HEK293 (cell line): ENCODE measurements around the gene PHKA1.

Experiments used
- CTCF ChIA-PET: fragments of 350-600 bp; formaldehyde crosslinking; extraction: SDS; loops from one replicate; lab custom pipeline; 2021; ENCODE audit warnings: antibody characterized with exemption; lab: Yijun Ruan, JAX
- POLR2A ChIA-PET: fragments of 300-600 bp; formaldehyde crosslinking; extraction: SDS; loops from one replicate; lab custom pipeline; 2020; ENCODE audit warnings: antibody characterized with exemption, inconsistent platforms; lab: Yijun Ruan, JAX
- H3K27ac ChIP-seq: fragments of 200-500 bp; sonication (Bioruptor generic); 2 replicates; pipeline ENCODE4 v1.5.1; 2014; ENCODE audit warnings: low read depth, low read length, control low read depth, inconsistent platforms; ENCODE audit errors: extremely low read depth
- H3K36me3 ChIP-seq, 2 experiments: fragments of 200-500 bp in 1 of 2; sonication (Bioruptor generic) in 1 of 2; 1 replicate in 1 of 2; 2 replicates in 1 of 2; pipeline ENCODE4 v1.5.1; 2014 to 2017; ENCODE audit warnings: inconsistent platforms in 2 of 2, low read length in 2 of 2; ENCODE audit not compliant: control insufficient read depth in 2 of 2, insufficient read depth in 1 of 2
- H3K4me1 ChIP-seq: fragments of 200-500 bp; sonication (Bioruptor generic); 2 replicates; pipeline ENCODE4 v1.5.1; 2014; ENCODE audit warnings: mild to moderate bottlenecking, low read length, inconsistent platforms; ENCODE audit not compliant: control insufficient read depth, insufficient read depth
- H3K4me3 ChIP-seq: 2 replicates; pipeline ENCODE4 v1.5.1; 2011; ENCODE audit warnings: low read depth, mild to moderate bottlenecking, control low read depth, low read length, moderate library complexity
- H3K9me3 ChIP-seq: fragments of 200-500 bp; sonication (Bioruptor generic); 2 replicates; pipeline ENCODE4 v1.5.1; 2014; ENCODE audit warnings: low read depth, low read length, inconsistent platforms; ENCODE audit not compliant: control insufficient read depth, insufficient read depth
- KLF16 ChIP-seq: fragments of 450-650 bp; formaldehyde crosslinking; IDR thresholded peaks from 2 replicates; pipeline ENCODE4 v1.5.1; 2017; ENCODE audit warnings: missing biosample characterization, missing genetic modification characterization
- MYNN ChIP-seq: fragments of 450-650 bp; formaldehyde crosslinking; IDR thresholded peaks from 2 replicates; pipeline ENCODE4 v1.5.1; 2016; ENCODE audit warnings: missing biosample characterization, missing genetic modification characterization, borderline replicate concordance
- PBX3 ChIP-seq: sonication (generic); formaldehyde crosslinking; IDR thresholded peaks from 2 replicates; pipeline ENCODE4 v1.8.1; 2022; ENCODE audit warnings: mild to moderate bottlenecking, moderate library complexity, missing genetic modification reagents
- ZBTB49 ChIP-seq: fragments of 450-650 bp; formaldehyde crosslinking; IDR thresholded peaks from 2 replicates; pipeline ENCODE4 v1.5.1; 2016; ENCODE audit warnings: missing biosample characterization, missing genetic modification characterization, low read depth
- ZNF16 ChIP-seq: fragments of 450-650 bp; formaldehyde crosslinking; IDR thresholded peaks from 2 replicates; pipeline ENCODE4 v1.5.1; 2016; ENCODE audit warnings: low read depth, missing biosample characterization, missing genetic modification characterization
- ZNF169 ChIP-seq: fragments of 450-650 bp; formaldehyde crosslinking; IDR thresholded peaks from 2 replicates; pipeline ENCODE4 v1.5.1; 2016; ENCODE audit warnings: missing biosample characterization, missing genetic modification characterization
- ZNF239 ChIP-seq: fragments of 450-650 bp; formaldehyde crosslinking; IDR thresholded peaks from 2 replicates; pipeline ENCODE4 v1.5.1; 2016; ENCODE audit warnings: missing biosample characterization, missing genetic modification characterization
- ZNF24 ChIP-seq: fragments of 450-650 bp; formaldehyde crosslinking; IDR thresholded peaks from 2 replicates; pipeline ENCODE4 v1.5.1; 2016; ENCODE audit warnings: missing biosample characterization, missing genetic modification characterization
- ZNF248 ChIP-seq: fragments of 450-650 bp; formaldehyde crosslinking; IDR thresholded peaks from 2 replicates; pipeline ENCODE4 v1.5.1; 2017; ENCODE audit warnings: missing biosample characterization, missing genetic modification characterization
- ZNF280C ChIP-seq: fragments of 450-650 bp; formaldehyde crosslinking; IDR thresholded peaks from 2 replicates; pipeline ENCODE4 v1.5.1; 2016; ENCODE audit warnings: missing biosample characterization, missing genetic modification characterization
- ZNF324 ChIP-seq: fragments of 450-650 bp; formaldehyde crosslinking; IDR thresholded peaks from 2 replicates; pipeline ENCODE4 v1.5.1; 2016; ENCODE audit warnings: missing biosample characterization, missing genetic modification characterization
- ZNF350 ChIP-seq: fragments of 450-650 bp; formaldehyde crosslinking; IDR thresholded peaks from 2 replicates; pipeline ENCODE4 v1.5.0; 2017; ENCODE audit warnings: missing biosample characterization, mild to moderate bottlenecking, missing genetic modification characterization
- ZNF670 ChIP-seq: fragments of 450-650 bp; formaldehyde crosslinking; IDR thresholded peaks from 2 replicates; pipeline ENCODE4 v1.5.1; 2016; ENCODE audit warnings: missing biosample characterization, missing genetic modification characterization, low read depth
- ZNF704 ChIP-seq: fragments of 450-650 bp; formaldehyde crosslinking; IDR thresholded peaks from 2 replicates; pipeline ENCODE4 v1.5.1; 2016; ENCODE audit warnings: missing biosample characterization, missing genetic modification characterization
- ZSCAN16 ChIP-seq: fragments of 450-650 bp; formaldehyde crosslinking; IDR thresholded peaks from 2 replicates; pipeline ENCODE4 v1.5.1; 2016; ENCODE audit warnings: missing biosample characterization, missing genetic modification characterization
- TF ChIP-seq, protein P1 (sequence below): fragments of 450-650 bp; formaldehyde crosslinking; IDR thresholded peaks from 2 replicates; pipeline ENCODE4 v1.5.1; 2016; ENCODE audit warnings: missing biosample characterization, missing genetic modification characterization
- TF ChIP-seq, protein P2 (sequence below): fragments of 450-650 bp; formaldehyde crosslinking; IDR thresholded peaks from 2 replicates; pipeline ENCODE4 v1.5.1; 2017; ENCODE audit warnings: missing biosample characterization, mild to moderate bottlenecking, missing genetic modification characterization, moderate library complexity
- TF ChIP-seq, protein P3 (sequence below): fragments of 450-650 bp; formaldehyde crosslinking; IDR thresholded peaks from 2 replicates; pipeline ENCODE4 v1.5.1; 2016; ENCODE audit warnings: missing biosample characterization, missing genetic modification characterization
- TF ChIP-seq, protein P4 (sequence below): fragments of 450-650 bp; formaldehyde crosslinking; IDR thresholded peaks from 2 replicates; pipeline ENCODE4 v1.5.1; 2016; ENCODE audit warnings: missing biosample characterization, missing genetic modification characterization

The PHKA1 gene

DNA sequence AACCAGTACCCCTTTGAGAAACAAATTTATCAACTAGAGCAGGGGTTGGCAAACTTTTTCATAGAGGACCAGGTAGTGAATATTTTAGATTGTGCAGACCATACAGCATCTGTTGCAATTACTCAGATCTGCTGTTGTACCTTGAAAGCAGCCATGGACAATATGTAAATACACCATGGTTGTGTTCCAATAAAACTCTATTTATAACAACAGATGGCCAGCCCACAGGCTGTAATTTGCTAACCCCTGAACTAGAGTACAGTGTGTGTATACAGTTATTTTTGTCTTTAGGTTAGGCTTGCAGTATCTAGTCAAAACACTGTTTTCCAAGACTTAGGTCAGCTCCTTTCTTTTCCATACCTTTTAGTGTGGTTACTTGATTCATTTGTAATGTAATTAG is 54.4 kb downstream of the PHKA1 start (continued):
- TF ChIP-seq, protein P1, sequence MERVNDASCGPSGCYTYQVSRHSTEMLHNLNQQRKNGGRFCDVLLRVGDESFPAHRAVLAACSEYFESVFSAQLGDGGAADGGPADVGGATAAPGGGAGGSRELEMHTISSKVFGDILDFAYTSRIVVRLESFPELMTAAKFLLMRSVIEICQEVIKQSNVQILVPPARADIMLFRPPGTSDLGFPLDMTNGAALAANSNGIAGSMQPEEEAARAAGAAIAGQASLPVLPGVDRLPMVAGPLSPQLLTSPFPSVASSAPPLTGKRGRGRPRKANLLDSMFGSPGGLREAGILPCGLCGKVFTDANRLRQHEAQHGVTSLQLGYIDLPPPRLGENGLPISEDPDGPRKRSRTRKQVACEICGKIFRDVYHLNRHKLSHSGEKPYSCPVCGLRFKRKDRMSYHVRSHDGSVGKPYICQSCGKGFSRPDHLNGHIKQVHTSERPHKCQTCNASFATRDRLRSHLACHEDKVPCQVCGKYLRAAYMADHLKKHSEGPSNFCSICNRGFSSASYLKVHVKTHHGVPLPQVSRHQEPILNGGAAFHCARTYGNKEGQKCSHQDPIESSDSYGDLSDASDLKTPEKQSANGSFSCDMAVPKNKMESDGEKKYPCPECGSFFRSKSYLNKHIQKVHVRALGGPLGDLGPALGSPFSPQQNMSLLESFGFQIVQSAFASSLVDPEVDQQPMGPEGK (tag by site-specific recombination) = no peak
- TF ChIP-seq ZNF248 (tag by site-specific recombination) (no peak), MYNN (tag by site-specific recombination) (no peak), ZNF16 (no peak), ZBTB49 (no peak), ZNF280C (tag by site-specific recombination) (no peak), ZSCAN16 (tag by site-specific recombination) (no peak)
- TF ChIP-seq, protein P2, sequence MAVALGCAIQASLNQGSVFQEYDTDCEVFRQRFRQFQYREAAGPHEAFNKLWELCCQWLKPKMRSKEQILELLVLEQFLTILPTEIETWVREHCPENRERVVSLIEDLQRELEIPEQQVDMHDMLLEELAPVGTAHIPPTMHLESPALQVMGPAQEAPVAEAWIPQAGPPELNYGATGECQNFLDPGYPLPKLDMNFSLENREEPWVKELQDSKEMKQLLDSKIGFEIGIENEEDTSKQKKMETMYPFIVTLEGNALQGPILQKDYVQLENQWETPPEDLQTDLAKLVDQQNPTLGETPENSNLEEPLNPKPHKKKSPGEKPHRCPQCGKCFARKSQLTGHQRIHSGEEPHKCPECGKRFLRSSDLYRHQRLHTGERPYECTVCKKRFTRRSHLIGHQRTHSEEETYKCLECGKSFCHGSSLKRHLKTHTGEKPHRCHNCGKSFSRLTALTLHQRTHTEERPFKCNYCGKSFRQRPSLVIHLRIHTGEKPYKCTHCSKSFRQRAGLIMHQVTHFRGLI (tag by site-specific recombination) = no peak

GRCh38 chrX:72652082-72652481 is 62.0 kb downstream of the PHKA1 start:
- H3K4me1 ChIP-seq = no peaks in the 10 kb centered on the region
- TF ChIP-seq KLF16 (no peak), ZNF704 (tag by site-specific recombination) (no peak), ZNF350 (tag by site-specific recombination) (no peak), ZNF24 (tag by site-specific recombination) (no peak)
- TF ChIP-seq, all 188 proteins: peak for 0
- H3K4me3 ChIP-seq = no peak overlapping the region
- POLR2A ChIA-PET = no interaction called here
- CTCF ChIA-PET = no interaction called here
- H3K9me3 ChIP-seq = peaks cover under 1% of the 10 kb centered on the region; the same call in 1 of the 2 replicates
- no peak overlapping the region for H3K27ac ChIP-seq
- H3K36me3 ChIP-seq = peaks cover 37 to 76% of the 10 kb centered on the region in 2 experiments

- CTCF ChIA-PET = no interaction called here
- POLR2A ChIA-PET = no interaction called here
- no peak for TF ChIP-seq ZNF324
- TF ChIP-seq, protein P3, sequence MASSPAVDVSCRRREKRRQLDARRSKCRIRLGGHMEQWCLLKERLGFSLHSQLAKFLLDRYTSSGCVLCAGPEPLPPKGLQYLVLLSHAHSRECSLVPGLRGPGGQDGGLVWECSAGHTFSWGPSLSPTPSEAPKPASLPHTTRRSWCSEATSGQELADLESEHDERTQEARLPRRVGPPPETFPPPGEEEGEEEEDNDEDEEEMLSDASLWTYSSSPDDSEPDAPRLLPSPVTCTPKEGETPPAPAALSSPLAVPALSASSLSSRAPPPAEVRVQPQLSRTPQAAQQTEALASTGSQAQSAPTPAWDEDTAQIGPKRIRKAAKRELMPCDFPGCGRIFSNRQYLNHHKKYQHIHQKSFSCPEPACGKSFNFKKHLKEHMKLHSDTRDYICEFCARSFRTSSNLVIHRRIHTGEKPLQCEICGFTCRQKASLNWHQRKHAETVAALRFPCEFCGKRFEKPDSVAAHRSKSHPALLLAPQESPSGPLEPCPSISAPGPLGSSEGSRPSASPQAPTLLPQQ (tag by site-specific recombination) = no peak
- TF ChIP-seq, protein P4, sequence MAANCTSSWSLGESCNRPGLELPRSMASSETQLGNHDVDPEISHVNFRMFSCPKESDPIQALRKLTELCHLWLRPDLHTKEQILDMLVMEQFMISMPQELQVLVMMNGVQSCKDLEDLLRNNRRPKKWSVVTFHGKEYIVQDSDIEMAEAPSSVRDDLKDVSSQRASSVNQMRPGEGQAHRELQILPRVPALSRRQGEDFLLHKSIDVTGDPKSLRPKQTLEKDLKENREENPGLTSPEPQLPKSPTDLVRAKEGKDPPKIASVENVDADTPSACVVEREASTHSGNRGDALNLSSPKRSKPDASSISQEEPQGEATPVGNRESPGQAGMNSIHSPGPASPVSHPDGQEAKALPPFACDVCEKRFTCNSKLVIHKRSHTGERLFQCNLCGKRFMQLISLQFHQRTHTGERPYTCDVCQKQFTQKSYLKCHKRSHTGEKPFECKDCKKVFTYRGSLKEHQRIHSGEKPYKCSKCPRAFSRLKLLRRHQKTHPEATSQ (tag by site-specific recombination) = no peak
- TF ChIP-seq ZNF239 (tag by site-specific recombination) = no peak
- TF ChIP-seq ZNF670 (tag by site-specific recombination) = no peak
- TF ChIP-seq PBX3 = no peak
- TF ChIP-seq ZNF169 (tag by site-specific recombination) = no peak
Observed at GRCh38 chrX:72644946-72645345, 69.2 kb downstream of the PHKA1 start.

More at GRCh38 chrX:72644946-72645345, 69.2 kb downstream of the PHKA1 start:
- Histone ChIP-seq H3K36me3 (peaks cover 19 to 70% of the 10 kb centered on the region in 2 experiments), H3K27ac (no peak overlapping the region), H3K4me1 (no peaks in the 10 kb centered on the region), H3K9me3 (no peaks in the 10 kb centered on the region; the same call in 1 of the 2 replicates), H3K4me3 (no peak overlapping the region)
